GM18867 (cell line): ENCODE data around the gene PDE1C.

ENCODE experiments used
- ATAC-seq: cut with Tn5 transposase; IDR thresholded peaks from one replicate; pipeline ENCODE4 v1.9.1; 2021; ENCODE audit warnings: mild to moderate bottlenecking, moderate library complexity; ENCODE audit not compliant: unreplicated experiment

The PDE1C gene

GRCh38 chr7:31724696-31725095 lies 345.5 kb downstream of the PDE1C start:
- ATAC-seq = no peak

GRCh38 chr7:31720366-31720765 lies 349.8 kb downstream of the PDE1C start:
- ATAC-seq = no peak

- no peak for ATAC-seq
These were observed 353.9 kb downstream of the PDE1C start for GRCh38 chr7:31716355-31716754.

GRCh38 chr7:31710171-31710570 lies 360.0 kb downstream of the PDE1C start:
- no peak for ATAC-seq

- ATAC-seq = no peak
These were observed 363.1 kb downstream of the PDE1C start for GRCh38 chr7:31707089-31707488.

- ATAC-seq = peak; percentile 53
These were observed 364.8 kb downstream of the PDE1C start for GRCh38 chr7:31705377-31705776.

GRCh38 chr7:31702354-31702753 lies 367.9 kb downstream of the PDE1C start:
- no peak for ATAC-seq
